Head of caudate nucleus (tissue), 42 donors: ENCODE data around the gene GNE.
"Not testable (repeated sequence)": the region's sequence is repeated elsewhere in the genome, so short reads cannot be mapped to it uniquely, and the experiment has no call there.

Experiments
- DNase-seq, 42 donors: peaks; one replicate each; pipeline versions ENCODE4 v3.0.0 to v3.0.0-alpha.2; 2020 to 2021; ENCODE audit warnings: mixed read lengths in 7 of 42
- intact Hi-C: fragments of 100-400 bp; cut with DNase I; formaldehyde crosslinking; loops from one replicate; pipeline ENCODE4 v1.15.0; 2022

The GNE gene

GRCh38 chr9:36177571-36177970 lies 80.7 kb downstream of the GNE start:
- DNase-seq = no peak
- intact Hi-C loops = no loop called here

- peak in 1 of 42 donors; percentile 1 for DNase-seq
- intact Hi-C loops = not testable (repeated sequence)
These were observed 81.8 kb downstream of the GNE start for GRCh38 chr9:36176496-36176895.

DNA sequence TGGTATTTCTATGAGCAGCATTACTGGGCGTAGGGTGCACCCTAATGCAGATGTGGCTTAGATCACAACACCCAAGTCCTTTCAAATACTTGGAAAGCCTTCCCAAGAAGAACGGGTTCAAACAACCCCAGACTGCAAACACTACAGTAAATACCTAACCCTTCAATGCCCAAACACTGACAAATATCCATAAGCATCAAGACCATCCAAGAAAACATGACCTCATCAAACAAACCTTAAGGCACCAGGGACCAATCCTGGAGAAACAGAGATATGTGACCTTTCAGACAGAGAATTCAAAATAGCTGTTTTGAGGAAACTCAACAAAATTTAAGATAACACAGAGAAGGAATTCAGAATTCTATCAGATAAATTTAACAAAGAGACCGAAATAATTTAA lies 83.0 kb downstream of the GNE start:
- DNase-seq, intact Hi-C loops: not testable (repeated sequence)

DNA sequence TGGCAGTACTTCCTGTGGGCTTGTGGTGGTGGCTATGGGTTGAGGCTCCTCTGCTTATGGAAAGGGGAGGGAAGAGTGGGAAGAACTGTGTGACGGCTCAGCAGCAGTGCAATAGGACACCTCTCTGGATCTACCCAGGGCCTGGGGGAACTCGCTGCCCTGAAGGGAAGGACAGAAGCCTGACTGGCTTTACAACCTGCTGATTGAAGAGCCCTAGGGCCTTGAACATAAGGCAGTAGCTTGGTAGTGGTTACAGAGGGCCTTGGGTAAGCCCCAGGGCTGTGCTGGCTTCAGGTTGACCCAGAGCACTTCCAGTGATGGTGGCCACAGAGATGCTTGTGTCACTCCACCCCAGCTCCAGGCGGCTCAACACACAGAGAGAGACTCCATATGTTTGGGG lies 83.5 kb downstream of the GNE start:
- intact Hi-C loops = no loop called here
- peak in 1 of 42 donors; percentile 9 for DNase-seq

DNA sequence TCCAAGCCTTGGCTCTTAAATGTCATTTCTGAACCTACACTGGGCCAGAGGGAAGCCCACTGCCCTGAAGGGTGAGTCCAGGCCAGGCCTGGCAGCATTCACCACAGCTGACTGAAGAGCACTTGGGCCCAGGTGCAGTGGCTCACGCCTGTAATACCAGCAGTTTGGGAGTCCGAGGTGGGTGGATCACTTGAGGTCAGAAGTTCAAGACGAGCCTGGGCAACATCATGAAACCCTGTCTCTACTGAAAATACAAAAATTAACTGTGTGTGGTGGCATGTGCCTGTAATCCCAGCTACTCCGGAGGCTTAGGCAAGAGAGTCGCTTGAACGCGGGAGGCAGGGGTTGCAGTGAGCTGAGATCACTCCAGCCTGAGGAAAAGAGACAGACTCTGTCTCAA lies 84.0 kb downstream of the GNE start:
- DNase-seq = peak in 1 of 42 donors; percentile 9
- intact Hi-C loops = no loop called here

GRCh38 chr9:36173861-36174260 lies 84.4 kb downstream of the GNE start:
- no peak for DNase-seq
- intact Hi-C loops = no loop called here

DNA sequence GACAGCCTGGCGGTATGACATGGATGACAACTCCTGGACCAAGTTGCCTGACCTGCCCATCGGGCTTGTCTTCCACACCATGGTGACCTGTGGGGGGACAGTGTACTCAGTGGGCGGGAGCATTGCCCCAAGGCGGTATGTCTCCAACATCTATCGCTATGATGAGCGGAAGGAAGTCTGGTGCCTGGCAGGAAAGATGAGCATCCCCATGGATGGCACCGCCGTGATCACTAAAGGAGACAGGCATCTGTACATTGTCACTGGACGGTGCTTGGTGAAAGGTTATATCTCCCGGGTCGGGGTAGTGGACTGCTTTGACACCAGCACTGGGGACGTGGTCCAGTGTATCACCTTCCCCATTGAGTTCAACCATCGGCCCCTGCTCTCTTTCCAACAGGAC lies 87.7 kb downstream of the GNE start:
- no peak for DNase-seq
- intact Hi-C loops = no loop called here

GRCh38 chr9:36169708-36170107 lies 88.5 kb downstream of the GNE start:
- intact Hi-C loops = loop anchor here (10.0 kb wide), 1 partner anchor 135 kb away; the partner anchor contains the start of gene RECK

DNA sequence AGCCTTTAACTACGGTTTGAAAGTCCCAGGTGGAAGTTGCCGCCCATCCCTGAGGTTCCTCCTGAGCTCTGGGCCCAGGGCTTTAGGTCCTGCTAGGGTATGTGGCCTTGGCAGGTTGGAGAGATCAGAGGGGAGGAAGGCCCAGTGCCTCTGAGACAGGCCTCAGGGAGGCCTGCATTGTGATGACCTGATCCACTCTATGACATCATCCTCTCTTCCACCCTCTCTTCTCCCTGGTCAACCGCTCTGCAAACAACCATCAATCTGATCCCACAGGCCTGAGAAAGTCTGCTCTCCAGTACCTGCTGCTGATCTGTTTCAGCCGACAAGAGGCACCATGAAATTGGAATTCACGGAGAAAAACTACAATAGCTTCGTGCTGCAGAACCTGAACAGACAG lies 89.1 kb downstream of the GNE start, which contains the start of gene CCIN:
TSS of gene CCIN (plus strand) at position 223 of the 400 bp plus-strand sequence. CDS start at position 338, 115 bp downstream.
- intact Hi-C loops = loop anchor here (10.0 kb wide), 1 partner anchor 134 kb away; the partner anchor contains the start of gene RECK
- no peak for DNase-seq

More at GRCh38 chr9:36169708-36170107, 88.5 kb downstream of the GNE start:
- no peak for DNase-seq

- DNase-seq = peak; percentile 60 to 95 (median 87)
- intact Hi-C loops = loop anchor here (1.0 to 10.0 kb wide), 2 partner anchors 63 to 132 kb away; partner anchors contain the start of gene RECK
These were observed 91.9 kb downstream of the GNE start for GRCh38 chr9:36166168-36166927.

- intact Hi-C loops = loop anchor here (1.0 to 10.0 kb wide), 2 partner anchors 62 to 131 kb away; partner anchors contain the start of gene RECK
- DNase-seq = peak in 4 of 42 donors; percentile 21 to 55 (median 26)
These were observed 92.5 kb downstream of the GNE start for GRCh38 chr9:36165826-36166167.

- intact Hi-C loops = loop anchor here (10.0 kb wide), 1 partner anchor 130 kb away; the partner anchor contains the start of gene RECK
- no peak for DNase-seq
These were observed 93.3 kb downstream of the GNE start for GRCh38 chr9:36164989-36165388.
